Measurements from ENCODE around the gene ALG8.

GRCh38 chr11:78097666-78098385 is 41.6 kb downstream of the ALG8 start:
- TF ChIP-seq, protein P1, sequence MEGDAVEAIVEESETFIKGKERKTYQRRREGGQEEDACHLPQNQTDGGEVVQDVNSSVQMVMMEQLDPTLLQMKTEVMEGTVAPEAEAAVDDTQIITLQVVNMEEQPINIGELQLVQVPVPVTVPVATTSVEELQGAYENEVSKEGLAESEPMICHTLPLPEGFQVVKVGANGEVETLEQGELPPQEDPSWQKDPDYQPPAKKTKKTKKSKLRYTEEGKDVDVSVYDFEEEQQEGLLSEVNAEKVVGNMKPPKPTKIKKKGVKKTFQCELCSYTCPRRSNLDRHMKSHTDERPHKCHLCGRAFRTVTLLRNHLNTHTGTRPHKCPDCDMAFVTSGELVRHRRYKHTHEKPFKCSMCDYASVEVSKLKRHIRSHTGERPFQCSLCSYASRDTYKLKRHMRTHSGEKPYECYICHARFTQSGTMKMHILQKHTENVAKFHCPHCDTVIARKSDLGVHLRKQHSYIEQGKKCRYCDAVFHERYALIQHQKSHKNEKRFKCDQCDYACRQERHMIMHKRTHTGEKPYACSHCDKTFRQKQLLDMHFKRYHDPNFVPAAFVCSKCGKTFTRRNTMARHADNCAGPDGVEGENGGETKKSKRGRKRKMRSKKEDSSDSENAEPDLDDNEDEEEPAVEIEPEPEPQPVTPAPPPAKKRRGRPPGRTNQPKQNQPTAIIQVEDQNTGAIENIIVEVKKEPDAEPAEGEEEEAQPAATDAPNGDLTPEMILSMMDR (optimal IDR thresholded peaks at IDR 0.05 in 1 of 3, IDR thresholded peaks at IDR 0.05 in 1 of 3, conservative IDR thresholded peaks at IDR 0.05 in 1 of 3; ENCODE audit: extremely low read depth in 1 of 3, insufficient read depth in 2 of 3, low read length in 3 of 3): no peak
- no peak for TF ChIP-seq EZH2 (IDR thresholded peaks at IDR 0.05; ENCODE audit: low read length)

All from keratinocyte (primary cell).